HepG2 (cell line): ENCODE results near the gene GADD45B. TPM values are rescaled to one million over a fixed set of nuclear protein-coding genes. Genes with fewer than 3 reads are reported as not detected.

Source experiments
- ATAC-seq: fragments of 200-7000 bp; cut with Tn5 transposase; 3 replicates; pipeline ENCODE4 v1.9.1; 2020; ENCODE audit warnings: mild to moderate bottlenecking, moderate library complexity
- BruUV-seq: library from RNA; stranded (reverse); fragments of 400-500 nt; replicated peaks from 2 replicates; lab custom pipeline; 2021; lab: Mats Ljungman, UMichigan
- CTCF ChIA-PET: fragments of 300-600 bp; formaldehyde crosslinking; extraction: SDS; loops from one replicate; lab custom pipeline; 2021; ENCODE audit warnings: low total read pairs, inconsistent platforms, low intra/inter-chr PET ratio; lab: Yijun Ruan, JAX
- POLR2A ChIA-PET: fragments of 350-600 bp; sonication (Branson Sonifier 250); formaldehyde crosslinking; loops from one replicate; lab custom pipeline; 2020; ENCODE audit warnings: antibody characterized with exemption, inconsistent platforms; lab: Yijun Ruan, JAX
- DNase-seq: peaks from one replicate; pipeline ENCODE4 v3.0.0-alpha.2; 2015; ENCODE audit warnings: low spot score
- FAIRE-seq: peaks from 3 replicates; lab custom pipeline; 2011; peaks lifted over from hg19 to GRCh38; lab: Jason Lieb, UNC
- H2AFZ ChIP-seq: one replicate; pipeline ENCODE4 v1.6.1; 2011; ENCODE audit warnings: low read length, inconsistent platforms
- H3K27ac ChIP-seq: fragments of 300-600 bp; 3 replicates; pipeline ENCODE4 v1.8.0; 2011; ENCODE audit warnings: mixed run types, mild to moderate bottlenecking, mixed read lengths, low read length, inconsistent platforms; ENCODE audit not compliant: insufficient read depth; ENCODE audit errors: extremely low read length
- H3K27me3 ChIP-seq, 2 experiments: fragments of 200-600 bp in 1 of 2; 2 replicates in 1 of 2; 3 replicates in 1 of 2; pipeline versions ENCODE4 v1.6.0 to v1.8.0; 2011; ENCODE audit warnings: low read length in 2 of 2, mild to moderate bottlenecking in 2 of 2, moderate library complexity in 2 of 2, inconsistent platforms in 1 of 2; ENCODE audit not compliant: insufficient read depth in 2 of 2, control insufficient read depth in 1 of 2
- H3K36me3 ChIP-seq, 2 experiments: fragments of 200-600 bp in 1 of 2; replicated peaks in 1 of 2; 2 replicates in 1 of 2; 3 replicates in 1 of 2; pipeline versions ENCODE4 v1.5.1 to v1.8.0; 2011; ENCODE audit warnings: low read length in 2 of 2, inconsistent platforms in 1 of 2; ENCODE audit not compliant: insufficient read depth in 2 of 2, control insufficient read depth in 1 of 2
- H3K4me1 ChIP-seq: 2 replicates; pipeline ENCODE4 v1.5.1; 2012; ENCODE audit warnings: low read length, inconsistent platforms; ENCODE audit not compliant: insufficient read depth
- H3K4me2 ChIP-seq: 2 replicates; pipeline ENCODE4 v1.6.0; 2011; ENCODE audit warnings: low read depth, low read length, inconsistent platforms
- H3K4me3 ChIP-seq, 3 experiments: fragments of 200-600 bp in 1 of 3; sonication (generic), shearing (Covaris generic) in 1 of 3; replicated peaks in 1 of 3; 2 replicates each; pipeline ENCODE4 v1.5.1; 2011 to 2016; ENCODE audit warnings: low read length in 3 of 3, inconsistent platforms in 2 of 3, low read depth in 2 of 3, mild to moderate bottlenecking in 2 of 3, control low read depth in 1 of 3, mixed read lengths in 1 of 3; ENCODE audit not compliant: insufficient read depth in 1 of 3
- H3K79me2 ChIP-seq: one replicate; pipeline ENCODE4 v1.6.1; 2011; ENCODE audit warnings: low read length, inconsistent platforms; ENCODE audit not compliant: insufficient read depth
- H3K9ac ChIP-seq: 2 replicates; pipeline ENCODE4 v1.6.0; 2011; ENCODE audit warnings: mild to moderate bottlenecking, low read depth, low read length, inconsistent platforms; ENCODE audit not compliant: insufficient read depth
- H3K9me3 ChIP-seq: 2 replicates; pipeline ENCODE4 v1.5.1; 2012; ENCODE audit warnings: mild to moderate bottlenecking, low read length
- H4K20me1 ChIP-seq: 2 replicates; pipeline ENCODE4 v1.6.0; 2011; ENCODE audit warnings: inconsistent platforms, mild to moderate bottlenecking, low read length, moderate library complexity; ENCODE audit not compliant: insufficient read depth
- ADNP ChIP-seq: sonication (generic); formaldehyde crosslinking; IDR thresholded peaks from 2 replicates; pipeline ENCODE4 v1.4.0; 2020; ENCODE audit warnings: missing genetic modification reagents
- FOXA1 ChIP-seq, 2 experiments: fragments of 450-650 bp in 1 of 2; sonication (generic) in 1 of 2; formaldehyde crosslinking in 1 of 2; IDR thresholded peaks; 2 replicates each; pipeline versions ENCODE4 v1.4.0 to v1.6.1; 2016 to 2020; ENCODE audit warnings: missing genetic modification reagents in 1 of 2
- KLF11 ChIP-seq: IDR thresholded peaks from 2 replicates; pipeline ENCODE4 v1.6.1; 2016; ENCODE audit warnings: missing compliant biosample characterization
- MZF1 ChIP-seq: sonication (generic); formaldehyde crosslinking; IDR thresholded peaks from 2 replicates; pipeline ENCODE4 v1.8.1; 2023; ENCODE audit warnings: mild to moderate bottlenecking, missing genetic modification reagents, borderline replicate concordance
- RORA ChIP-seq: sonication (generic); formaldehyde crosslinking; IDR thresholded peaks from 2 replicates; pipeline ENCODE4 v1.5.0; 2020; ENCODE audit warnings: mild to moderate bottlenecking, missing genetic modification reagents, moderate library complexity
- ZNF12 ChIP-seq: sonication (generic); formaldehyde crosslinking; IDR thresholded peaks from 2 replicates; pipeline ENCODE4 v1.5.0; 2020; ENCODE audit warnings: missing genetic modification reagents
- ZNF331 ChIP-seq: sonication (generic); formaldehyde crosslinking; IDR thresholded peaks from 2 replicates; pipeline ENCODE4 v1.4.0; 2020; ENCODE audit warnings: missing genetic modification reagents
- ZNF83 ChIP-seq: sonication (generic); formaldehyde crosslinking; IDR thresholded peaks from 2 replicates; pipeline ENCODE4 v1.4.0; 2020; ENCODE audit warnings: missing genetic modification reagents, mild to moderate bottlenecking, borderline replicate concordance
- WGBS: methylation state at CpG from one replicate; pipeline ENCODE4 v1.1.6; 2017; ENCODE audit warnings: low lambda C conversion rate; 5-methylcytosine and 5-hydroxymethylcytosine counted together
- in situ Hi-C: cut with HindIII; loops from 2 replicates; pipeline ENCODE4 v1.10.0; 2017; ENCODE audit warnings: low pct_unique_long_range_greater_than_20kb; ENCODE audit not compliant: extremely low pct_ligation_motif_present
- intact Hi-C: fragments of 100-400 bp; cut with micrococcal nuclease; formaldehyde crosslinking; loops from one replicate; pipeline ENCODE4 v1.10.0; 2022; ENCODE audit not compliant: unreplicated experiment
- polyA plus RNA-seq, 8 experiments: library from polyadenylated mRNA; depleted of rRNA in 3 of 8; stranded (reverse) in 7 of 8; unstranded in 1 of 8; fragments of >200 nt; fragmentation: Illumina TruSeq in 4 of 8; extraction: Trizol in 4 of 8; gene quantifications; 2 replicates each; pipeline versions ENCODE4 v1.2.1 to v1.2.3, GENCODE V29; 2011 to 2016; ENCODE audit warnings: low read depth in 4 of 8, missing spikeins in 1 of 8, mixed read lengths in 1 of 8; ENCODE audit not compliant: insufficient read depth in 1 of 8
- total RNA-seq, 5 experiments: library from RNA; depleted of rRNA; stranded (reverse); fragments of >200 nt; fragmentation: Illumina TruSeq; extraction: Trizol; gene quantifications; 2 replicates each; pipeline ENCODE4 v1.2.3, GENCODE V29; 2016; ENCODE audit warnings: low read depth in 1 of 5
- TF ChIP-seq, protein P1 (sequence below): sonication (generic); formaldehyde crosslinking; IDR thresholded peaks from 2 replicates; pipeline ENCODE4 v1.9.0; 2021; ENCODE audit warnings: missing genetic modification reagents, mild to moderate bottlenecking, borderline replicate concordance
- TF ChIP-seq, protein P2 (sequence below): sonication (generic); formaldehyde crosslinking; IDR thresholded peaks from 2 replicates; pipeline ENCODE4 v1.4.0; 2020; ENCODE audit warnings: mild to moderate bottlenecking, missing genetic modification reagents
- TF ChIP-seq, protein P3 (sequence below): sonication (generic); formaldehyde crosslinking; IDR thresholded peaks from 2 replicates; pipeline ENCODE4 v1.5.0; 2020; ENCODE audit warnings: mild to moderate bottlenecking, missing genetic modification reagents
- TF ChIP-seq, protein P4 (sequence below): sonication (generic); formaldehyde crosslinking; IDR thresholded peaks from 2 replicates; pipeline ENCODE4 v1.5.0; 2020; ENCODE audit warnings: missing genetic modification reagents

GADD45B gene
- total and polyA plus RNA-seq, 2 of the 13 experiments (the other 11 are each of a cell fraction or from before 2014, with no cell fraction given), result 4.6 to 34.1 TPM

DNA sequence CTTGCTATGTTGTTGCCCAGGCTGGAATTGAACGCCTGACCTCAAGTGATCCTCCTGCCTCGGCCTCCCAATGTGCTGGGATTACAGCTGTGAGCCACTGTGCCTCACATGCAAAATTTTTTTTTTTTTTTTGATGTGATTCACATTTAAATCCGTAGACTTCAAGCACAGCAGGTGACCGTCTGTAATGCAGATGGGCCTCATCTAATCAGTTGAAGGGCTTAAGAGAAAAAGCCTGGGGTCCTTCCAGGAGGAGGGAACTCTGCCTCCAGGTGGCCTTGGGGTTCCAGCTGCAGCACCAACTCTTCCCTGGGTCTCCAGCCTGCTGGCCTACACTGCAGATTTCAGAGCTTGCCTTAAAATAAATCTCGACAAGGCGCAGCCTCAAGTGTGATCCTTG is 43.6 kb downstream of the GADD45B start:
- FAIRE-seq, result no peak
- intact Hi-C loops, result no loop called here
- no TSS peak for BruUV-seq
- TF ChIP-seq ZNF12 (CRISPR knock-in tag) (no peak), ZNF331 (CRISPR knock-in tag) (no peak), ZNF83 (CRISPR knock-in tag) (no peak), MZF1 (CRISPR knock-in tag) (no peak), ADNP (CRISPR knock-in tag) (no peak), RORA (CRISPR knock-in tag) (no peak), FOXA1 (IDR thresholded peaks at IDR 0.05) (no peak), FOXA1 (CRISPR knock-in tag; IDR thresholded peaks at IDR 0.05) (no peak), KLF11 (CRISPR knock-in tag) (no peak)
- TF ChIP-seq, protein P1, sequence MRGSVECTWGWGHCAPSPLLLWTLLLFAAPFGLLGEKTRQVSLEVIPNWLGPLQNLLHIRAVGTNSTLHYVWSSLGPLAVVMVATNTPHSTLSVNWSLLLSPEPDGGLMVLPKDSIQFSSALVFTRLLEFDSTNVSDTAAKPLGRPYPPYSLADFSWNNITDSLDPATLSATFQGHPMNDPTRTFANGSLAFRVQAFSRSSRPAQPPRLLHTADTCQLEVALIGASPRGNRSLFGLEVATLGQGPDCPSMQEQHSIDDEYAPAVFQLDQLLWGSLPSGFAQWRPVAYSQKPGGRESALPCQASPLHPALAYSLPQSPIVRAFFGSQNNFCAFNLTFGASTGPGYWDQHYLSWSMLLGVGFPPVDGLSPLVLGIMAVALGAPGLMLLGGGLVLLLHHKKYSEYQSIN (CRISPR knock-in tag), result no peak
- TF ChIP-seq, protein P2, sequence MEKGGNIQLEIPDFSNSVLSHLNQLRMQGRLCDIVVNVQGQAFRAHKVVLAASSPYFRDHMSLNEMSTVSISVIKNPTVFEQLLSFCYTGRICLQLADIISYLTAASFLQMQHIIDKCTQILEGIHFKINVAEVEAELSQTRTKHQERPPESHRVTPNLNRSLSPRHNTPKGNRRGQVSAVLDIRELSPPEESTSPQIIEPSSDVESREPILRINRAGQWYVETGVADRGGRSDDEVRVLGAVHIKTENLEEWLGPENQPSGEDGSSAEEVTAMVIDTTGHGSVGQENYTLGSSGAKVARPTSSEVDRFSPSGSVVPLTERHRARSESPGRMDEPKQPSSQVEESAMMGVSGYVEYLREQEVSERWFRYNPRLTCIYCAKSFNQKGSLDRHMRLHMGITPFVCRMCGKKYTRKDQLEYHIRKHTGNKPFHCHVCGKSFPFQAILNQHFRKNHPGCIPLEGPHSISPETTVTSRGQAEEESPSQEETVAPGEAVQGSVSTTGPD (CRISPR knock-in tag), result no peak
- TF ChIP-seq, protein P3, sequence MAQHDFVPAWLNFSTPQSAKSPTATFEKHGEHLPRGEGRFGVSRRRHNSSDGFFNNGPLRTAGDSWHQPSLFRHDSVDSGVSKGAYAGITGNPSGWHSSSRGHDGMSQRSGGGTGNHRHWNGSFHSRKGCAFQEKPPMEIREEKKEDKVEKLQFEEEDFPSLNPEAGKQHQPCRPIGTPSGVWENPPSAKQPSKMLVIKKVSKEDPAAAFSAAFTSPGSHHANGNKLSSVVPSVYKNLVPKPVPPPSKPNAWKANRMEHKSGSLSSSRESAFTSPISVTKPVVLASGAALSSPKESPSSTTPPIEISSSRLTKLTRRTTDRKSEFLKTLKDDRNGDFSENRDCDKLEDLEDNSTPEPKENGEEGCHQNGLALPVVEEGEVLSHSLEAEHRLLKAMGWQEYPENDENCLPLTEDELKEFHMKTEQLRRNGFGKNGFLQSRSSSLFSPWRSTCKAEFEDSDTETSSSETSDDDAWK (CRISPR knock-in tag), result no peak
- TF ChIP-seq, protein P4, sequence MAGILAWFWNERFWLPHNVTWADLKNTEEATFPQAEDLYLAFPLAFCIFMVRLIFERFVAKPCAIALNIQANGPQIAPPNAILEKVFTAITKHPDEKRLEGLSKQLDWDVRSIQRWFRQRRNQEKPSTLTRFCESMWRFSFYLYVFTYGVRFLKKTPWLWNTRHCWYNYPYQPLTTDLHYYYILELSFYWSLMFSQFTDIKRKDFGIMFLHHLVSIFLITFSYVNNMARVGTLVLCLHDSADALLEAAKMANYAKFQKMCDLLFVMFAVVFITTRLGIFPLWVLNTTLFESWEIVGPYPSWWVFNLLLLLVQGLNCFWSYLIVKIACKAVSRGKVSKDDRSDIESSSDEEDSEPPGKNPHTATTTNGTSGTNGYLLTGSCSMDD (CRISPR knock-in tag), result no peak

More for the DNA sequence above, 43.6 kb downstream of the GADD45B start:
- DNase-seq (no peak), ATAC-seq (no peak)
- no peak overlapping the region for H3K4me3 ChIP-seq
- H3K9ac ChIP-seq, result no peak overlapping the region
- peaks cover 62% of the 10 kb centered on the region for H3K4me1 ChIP-seq
- no peaks in the 10 kb centered on the region for H3K79me2 ChIP-seq
- H2AFZ ChIP-seq, result no peak overlapping the region
- no peaks in the 10 kb centered on the region for H3K36me3 ChIP-seq
- H3K27me3 ChIP-seq, result no peaks in the 10 kb centered on the region
- H3K4me2 ChIP-seq, result no peak overlapping the region
- no peaks in the 10 kb centered on the region for H3K9me3 ChIP-seq
- no peak overlapping the region for H3K27ac ChIP-seq
- in situ Hi-C loops, result no loop called here
- H4K20me1 ChIP-seq, result no peaks in the 10 kb centered on the region
- 84% methylated on average over 6 of the region's 6 CpGs for WGBS
- POLR2A ChIA-PET, result interaction anchor here (0.9 to 3.1 kb wide), 3 partner anchors 23 to 59 kb away, joined by 3 to 19 read pairs (median 3); partner anchors contain the start of gene GADD45B
- CTCF ChIA-PET, result no interaction called here
